Measurements from ENCODE around the gene GAMT. TPM values are rescaled to one million over a fixed set of nuclear protein-coding genes. Genes with fewer than 3 reads are reported as not detected.
"Not testable (repeated sequence)": the region's sequence is repeated elsewhere in the genome, so short reads cannot be mapped to it uniquely, and the experiment has no call there.

Gene GAMT
- total and polyA plus RNA-seq, 2 donors (not counting 3 experiments of a cell fraction or from before 2014, with no cell fraction given): 22.1 to 36.9 TPM

DNA sequence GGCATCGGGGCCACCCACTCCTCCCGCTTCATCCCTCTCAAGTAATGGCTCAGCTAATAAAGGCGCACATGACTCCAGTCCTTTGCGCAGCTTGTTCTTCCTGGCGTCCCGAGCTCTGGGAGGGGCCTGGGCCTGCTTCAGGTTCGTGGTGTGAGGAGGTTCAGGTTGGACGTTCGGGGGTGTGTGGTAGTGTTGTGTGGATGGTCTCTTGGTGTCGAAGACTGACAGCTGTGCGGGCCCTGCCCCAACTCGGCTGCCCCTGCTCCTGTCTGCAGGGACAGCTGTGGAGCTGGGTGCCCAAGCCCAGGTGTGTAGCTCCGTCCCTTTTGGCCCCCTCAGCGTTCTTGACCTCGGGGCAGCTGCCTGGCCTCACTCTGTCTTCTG, 39.1 kb upstream of the GAMT start:
- no peak for DNase-seq (ENCODE audit: low read depth, low spot score)
- no TSS peak for BruUV-seq (replicated peaks)
- ChIA-PET POLR2A (no interaction called here), CTCF (no interaction called here)
- H4K20me1 ChIP-seq (replicated peaks; ENCODE audit: control insufficient read depth, extremely low read depth, insufficient read depth, low read length): no peaks in the 10 kb centered on the region
- H3K4me1 ChIP-seq (ENCODE audit: control insufficient read depth, extremely low read depth, insufficient read depth, low read length): peaks cover 6% of the 10 kb centered on the region
- no peaks in the 10 kb centered on the region for H3K9me1 ChIP-seq (replicated peaks; ENCODE audit: control insufficient read depth, extremely low read depth, insufficient read depth, low read length)
- no peak for FAIRE-seq
- peaks cover 7 to 23% of the 10 kb centered on the region in 2 experiments for H3K36me3 ChIP-seq (ENCODE audit: control insufficient read depth in 2 of 2, extremely low read depth in 1 of 2, insufficient read depth in 2 of 2, low read length in 2 of 2)
- no peak overlapping the region for H3K4me3 ChIP-seq (replicated peaks in 1 of 3; ENCODE audit: insufficient read depth in 1 of 3, low read depth in 1 of 3, low read length in 3 of 3)
- H2AFZ ChIP-seq (ENCODE audit: low read depth, low read length): no peak overlapping the region
- H3K79me2 ChIP-seq (ENCODE audit: control insufficient read depth, insufficient read depth, low read length): peaks cover 34% of the 10 kb centered on the region
- no peak for TF ChIP-seq MAX (IDR thresholded peaks at IDR 0.05; ENCODE audit: insufficient read depth, insufficient read length)
- TF ChIP-seq CTCF (IDR thresholded peaks at IDR 0.05; ENCODE audit: extremely low read depth in 1 of 2, insufficient read depth in 1 of 2, low read depth in 1 of 2, low read length in 2 of 2): no peak
- no peak for TF ChIP-seq GATA2 (IDR thresholded peaks at IDR 0.05; ENCODE audit: insufficient read depth, insufficient read length, low read depth, low read length)
- no peak for TF ChIP-seq JUN (IDR thresholded peaks at IDR 0.05; ENCODE audit: borderline replicate concordance, insufficient read depth, insufficient read length, low read depth)
- TF ChIP-seq POLR2A (IDR thresholded peaks at IDR 0.05; ENCODE audit: low read depth, low read length): no peak
- no peak for TF ChIP-seq FOS (IDR thresholded peaks at IDR 0.05; ENCODE audit: borderline replicate concordance, insufficient read depth, low read length)
- TF ChIP-seq MYC (IDR thresholded peaks at IDR 0.05; ENCODE audit: low read depth, low read length): no peak
- TF ChIP-seq POLR2AphosphoS5 (IDR thresholded peaks at IDR 0.05; ENCODE audit: insufficient read depth, low read depth, low read length): no peak
- no peak for TF ChIP-seq EZH2 (IDR thresholded peaks at IDR 0.05; ENCODE audit: borderline replicate concordance, low read depth, low read length, severe bottlenecking)
- no peak overlapping the region for H3K9ac ChIP-seq (replicated peaks; ENCODE audit: extremely low read depth, insufficient read depth, low read length)
- intact Hi-C loops (cut with micrococcal nuclease): no loop called here
- dilution Hi-C loops (cut with MboI; ENCODE audit: extremely low pct_ligation_motif_present, low sequenced_read_pairs): no loop called here
- no peak overlapping the region for H3K27ac ChIP-seq (ENCODE audit: insufficient read depth, low read depth, low read length)
- H3K4me2 ChIP-seq (ENCODE audit: insufficient read depth, low read length): no peak overlapping the region
- H3K27me3 ChIP-seq (ENCODE audit: control insufficient read depth in 2 of 2, insufficient read depth in 2 of 2, low read length in 2 of 2): no peaks in the 10 kb centered on the region
- H3K9me3 ChIP-seq (replicated peaks; ENCODE audit: control insufficient read depth, insufficient read depth, low read length): no peaks in the 10 kb centered on the region

DNA sequence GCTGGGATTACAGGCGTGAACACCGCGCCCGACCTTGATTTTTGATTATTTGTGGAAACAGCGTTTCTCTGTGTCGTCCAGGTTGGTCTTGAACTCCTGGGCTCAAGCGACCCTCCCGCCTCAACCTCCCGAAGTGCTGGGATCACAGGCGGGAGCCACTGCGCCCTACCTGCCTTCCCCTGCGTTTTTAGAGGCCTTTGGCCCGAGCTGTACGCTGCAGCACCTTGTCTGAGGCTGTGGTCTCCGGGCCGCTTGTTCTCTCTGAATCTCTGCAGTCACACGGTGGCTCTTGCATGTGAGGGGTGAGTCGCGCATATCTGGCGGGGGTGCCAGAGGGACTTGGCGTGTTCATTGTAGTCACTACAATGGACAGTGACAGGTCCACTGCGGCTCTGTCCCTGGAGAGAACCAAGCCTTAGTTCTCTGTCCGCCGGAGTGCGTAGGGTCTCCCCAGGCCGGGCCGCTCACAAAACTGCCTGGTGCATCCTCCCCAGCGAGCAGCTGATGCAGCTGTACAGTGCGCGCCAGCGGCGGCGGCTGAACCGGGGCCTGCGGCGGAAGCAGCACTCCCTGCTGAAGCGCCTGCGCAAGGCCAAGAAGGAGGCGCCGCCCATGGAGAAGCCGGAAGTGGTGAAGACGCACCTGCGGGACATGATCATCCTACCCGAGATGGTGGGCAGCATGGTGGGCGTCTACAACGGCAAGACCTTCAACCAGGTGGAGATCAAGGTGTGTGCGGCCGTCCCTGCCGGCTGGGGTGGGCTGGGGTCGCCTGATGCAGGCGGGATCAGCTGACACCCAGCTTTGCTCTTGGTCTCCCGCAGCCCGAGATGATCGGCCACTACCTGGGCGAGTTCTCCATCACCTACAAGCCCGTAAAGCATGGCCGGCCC, 38.4 kb upstream of the GAMT start:
- dilution Hi-C loops (cut with MboI; ENCODE audit: extremely low pct_ligation_motif_present, low sequenced_read_pairs); H3K9me1 ChIP-seq (replicated peaks; ENCODE audit: control insufficient read depth, extremely low read depth, insufficient read depth, low read length); CTCF ChIA-PET; FAIRE-seq; DNase-seq (ENCODE audit: low read depth, low spot score); H3K27me3 ChIP-seq (ENCODE audit: control insufficient read depth in 2 of 2, insufficient read depth in 2 of 2, low read length in 2 of 2); H2AFZ ChIP-seq (ENCODE audit: low read depth, low read length); H4K20me1 ChIP-seq (replicated peaks; ENCODE audit: control insufficient read depth, extremely low read depth, insufficient read depth, low read length); POLR2A ChIA-PET; H3K4me1 ChIP-seq (ENCODE audit: control insufficient read depth, extremely low read depth, insufficient read depth, low read length); H3K9me3 ChIP-seq (replicated peaks; ENCODE audit: control insufficient read depth, insufficient read depth, low read length); H3K27ac ChIP-seq (ENCODE audit: insufficient read depth, low read depth, low read length); BruUV-seq (replicated peaks): not testable (repeated sequence)
- H3K79me2 ChIP-seq (ENCODE audit: control insufficient read depth, insufficient read depth, low read length): peaks cover 34% of the 10 kb centered on the region
- H3K36me3 ChIP-seq (ENCODE audit: control insufficient read depth in 2 of 2, extremely low read depth in 1 of 2, insufficient read depth in 2 of 2, low read length in 2 of 2): peaks cover 7 to 24% of the 10 kb centered on the region in 2 experiments
- intact Hi-C loops (cut with micrococcal nuclease): loop anchor here (2.0 kb wide), 1 partner anchor 25 kb away; no protein-coding TSS in a partner anchor
- H3K4me3 ChIP-seq (replicated peaks in 1 of 3; ENCODE audit: insufficient read depth in 1 of 3, low read depth in 1 of 3, low read length in 3 of 3): peak overlapping the region; percentile 75 to 89 (median 85)
- peak overlapping the region; percentile 91 for H3K9ac ChIP-seq (replicated peaks; ENCODE audit: extremely low read depth, insufficient read depth, low read length)
- peak overlapping the region; percentile 58 for H3K4me2 ChIP-seq (ENCODE audit: insufficient read depth, low read length)
